ACC112 (cell line): Measurements from ENCODE around the gene CSHL1.
"Not testable (repeated sequence)": the region's sequence is repeated elsewhere in the genome, so short reads cannot be mapped to it uniquely, and the experiment has no call there.

Source experiments
- H2AFZ ChIP-seq: fragments of 200-600 bp; sonication (generic); one replicate; pipeline ENCODE4 v1.6.0; 2017; ENCODE audit warnings: antibody characterized with exemption, low read length; ENCODE audit not compliant: unreplicated experiment
- H3K27ac ChIP-seq: fragments of 200-600 bp; sonication (generic); 2 replicates; pipeline ENCODE4 v1.5.1; 2014; ENCODE audit warnings: low read depth, mild to moderate bottlenecking, antibody characterized with exemption, low read length, moderate library complexity
- H3K27me3 ChIP-seq: fragments of 200-600 bp; sonication (generic); 2 replicates; pipeline ENCODE4 v1.6.1; 2014; ENCODE audit warnings: mild to moderate bottlenecking, antibody characterized with exemption, low read length, moderate library complexity, mixed read lengths; ENCODE audit not compliant: insufficient read depth
- H3K36me3 ChIP-seq: fragments of 200-600 bp; sonication (generic); 2 replicates; pipeline ENCODE4 v1.6.1; 2016; ENCODE audit warnings: mild to moderate bottlenecking, antibody characterized with exemption, low read length, moderate library complexity, mixed read lengths; ENCODE audit not compliant: insufficient read depth
- H3K4me1 ChIP-seq: fragments of 200-600 bp; sonication (generic); one replicate; pipeline ENCODE4 v1.6.1; 2016; ENCODE audit warnings: low read length, mixed read lengths; ENCODE audit not compliant: insufficient read depth, unreplicated experiment, control insufficient read depth
- H3K4me3 ChIP-seq: fragments of 200-600 bp; sonication (generic); 2 replicates; pipeline ENCODE4 v1.5.1; 2014; ENCODE audit warnings: mild to moderate bottlenecking, low read depth, low read length
- H3K79me2 ChIP-seq: fragments of 200-600 bp; sonication (generic); one replicate; pipeline ENCODE4 v1.6.0; 2016; ENCODE audit warnings: low read length; ENCODE audit not compliant: control insufficient read depth, unreplicated experiment, insufficient read depth

CSHL1 gene

GRCh38 chr17:63866625-63867024, 44.4 kb downstream of the CSHL1 start:
- not testable (repeated sequence) for H3K4me3 ChIP-seq, H3K27ac ChIP-seq, H2AFZ ChIP-seq, H3K79me2 ChIP-seq, H3K4me1 ChIP-seq, H3K36me3 ChIP-seq, H3K27me3 ChIP-seq
